Bronchial epithelial cell (primary cell): Measurements from ENCODE around the gene GAL3ST2. TPM values are rescaled to one million over a fixed set of nuclear protein-coding genes. Genes with fewer than 3 reads are reported as not detected.

ENCODE experiments used
- DNase-seq: peaks from one replicate; pipeline ENCODE4 v3.0.0-alpha.2; 2010; ENCODE audit warnings: low read depth
- FAIRE-seq: peaks from 2 replicates; lab custom pipeline; 2011; peaks lifted over from hg19 to GRCh38; lab: Jason Lieb, UNC
- H3K27me3 ChIP-seq: 2 replicates; pipeline ENCODE4 v1.5.1; 2011; ENCODE audit warnings: low read length; ENCODE audit not compliant: control insufficient read depth, insufficient read depth
- H3K36me3 ChIP-seq: 2 replicates; pipeline ENCODE4 v1.5.1; 2011; ENCODE audit warnings: low read length; ENCODE audit not compliant: control insufficient read depth, insufficient read depth
- H3K4me3 ChIP-seq: 2 replicates; pipeline ENCODE4 v1.5.1; 2011; ENCODE audit warnings: mild to moderate bottlenecking, low read depth, low read length, control low read depth
- CTCF ChIP-seq: IDR thresholded peaks from 2 replicates; pipeline ENCODE4 v1.5.1; 2011; ENCODE audit warnings: mild to moderate bottlenecking, moderate library complexity, low read length, control low read depth, inconsistent platforms; ENCODE audit not compliant: insufficient read depth, severe bottlenecking
- total RNA-seq: library from RNA; depleted of rRNA; stranded (reverse); fragments of >200 nt; gene quantifications from 2 replicates; pipeline ENCODE4 v1.2.1, GENCODE V29; 2014

Gene GAL3ST2
- total RNA-seq, 1 donor from 2014 or later = not detected

- TF ChIP-seq CTCF = no peak
- no peak overlapping the region for H3K4me3 ChIP-seq
- no peak for FAIRE-seq
- no peaks in the 10 kb centered on the region for H3K27me3 ChIP-seq
- DNase-seq = no peak
- H3K36me3 ChIP-seq = no peaks in the 10 kb centered on the region
Observed at GRCh38 chr2:241852116-241852980, 75.7 kb downstream of the GAL3ST2 start.

GRCh38 chr2:241852981-241853631 is 76.5 kb downstream of the GAL3ST2 start:
- no peak overlapping the region for H3K4me3 ChIP-seq
- H3K27me3 ChIP-seq = no peaks in the 10 kb centered on the region
- H3K36me3 ChIP-seq = no peaks in the 10 kb centered on the region
- DNase-seq = no peak
- no peak for TF ChIP-seq CTCF
- FAIRE-seq = no peak

Other genes starting within 250 kb of the GAL3ST2 start
- 18.4 and 19.5 TPM in 2 replicates for gene BOK, start 218.1 kb upstream of the GAL3ST2 start, total RNA-seq
- gene THAP4, start 139.7 kb upstream of the GAL3ST2 start, total RNA-seq = 50.2 and 54.8 TPM in 2 replicates
- 51.3 and 66.6 TPM in 2 replicates for gene ATG4B, start 139.1 kb upstream of the GAL3ST2 start, total RNA-seq
- 10.6 and 21.1 TPM in 2 replicates for gene DTYMK, start 90.0 kb upstream of the GAL3ST2 start, total RNA-seq
- gene ING5, start 74.8 kb upstream of the GAL3ST2 start, total RNA-seq = 19.7 and 27.1 TPM in 2 replicates
- 10.3 and 12.7 TPM in 2 replicates for gene D2HGDH, start 42.2 kb upstream of the GAL3ST2 start, total RNA-seq
- gene NEU4, start 32.4 kb downstream of the GAL3ST2 start, total RNA-seq = not detected in 2 replicates
- gene PDCD1, start 82.1 kb downstream of the GAL3ST2 start, total RNA-seq = not detected in 2 replicates
- gene RTP5, start 92.9 kb downstream of the GAL3ST2 start, total RNA-seq = not detected in 2 replicates